Measurements from ENCODE around the gene CFAP97.

- TF ChIP-seq EZH2 (IDR thresholded peaks at IDR 0.05; ENCODE audit: borderline replicate concordance, insufficient read depth, low read length, poor library complexity, severe bottlenecking) = no peak
- TF ChIP-seq, protein P1, sequence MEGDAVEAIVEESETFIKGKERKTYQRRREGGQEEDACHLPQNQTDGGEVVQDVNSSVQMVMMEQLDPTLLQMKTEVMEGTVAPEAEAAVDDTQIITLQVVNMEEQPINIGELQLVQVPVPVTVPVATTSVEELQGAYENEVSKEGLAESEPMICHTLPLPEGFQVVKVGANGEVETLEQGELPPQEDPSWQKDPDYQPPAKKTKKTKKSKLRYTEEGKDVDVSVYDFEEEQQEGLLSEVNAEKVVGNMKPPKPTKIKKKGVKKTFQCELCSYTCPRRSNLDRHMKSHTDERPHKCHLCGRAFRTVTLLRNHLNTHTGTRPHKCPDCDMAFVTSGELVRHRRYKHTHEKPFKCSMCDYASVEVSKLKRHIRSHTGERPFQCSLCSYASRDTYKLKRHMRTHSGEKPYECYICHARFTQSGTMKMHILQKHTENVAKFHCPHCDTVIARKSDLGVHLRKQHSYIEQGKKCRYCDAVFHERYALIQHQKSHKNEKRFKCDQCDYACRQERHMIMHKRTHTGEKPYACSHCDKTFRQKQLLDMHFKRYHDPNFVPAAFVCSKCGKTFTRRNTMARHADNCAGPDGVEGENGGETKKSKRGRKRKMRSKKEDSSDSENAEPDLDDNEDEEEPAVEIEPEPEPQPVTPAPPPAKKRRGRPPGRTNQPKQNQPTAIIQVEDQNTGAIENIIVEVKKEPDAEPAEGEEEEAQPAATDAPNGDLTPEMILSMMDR (IDR thresholded peaks at IDR 0.05; ENCODE audit: poor library complexity, severe bottlenecking) = no peak
Measured at GRCh38 chr4:185201977-185202962, 1.5 kb downstream of the CFAP97 start.
